HG03354 (cell line): ENCODE data around the gene DOK7.
A peak's percentile ranks its signal among the peaks of the same experiment; 100 is the strongest.
"Not testable (repeated sequence)": the region's sequence is repeated elsewhere in the genome, so short reads cannot be mapped to it uniquely, and the experiment has no call there.

Experiments
- ATAC-seq: cut with Tn5 transposase; IDR thresholded peaks from one replicate; pipeline ENCODE4 v1.9.1; 2021; ENCODE audit warnings: mild to moderate bottlenecking; ENCODE audit not compliant: unreplicated experiment, poor library complexity, severe bottlenecking

The DOK7 gene

GRCh38 chr4:3527101-3527913, 64.2 kb downstream of the DOK7 start:
- ATAC-seq, result no peak

DNA sequence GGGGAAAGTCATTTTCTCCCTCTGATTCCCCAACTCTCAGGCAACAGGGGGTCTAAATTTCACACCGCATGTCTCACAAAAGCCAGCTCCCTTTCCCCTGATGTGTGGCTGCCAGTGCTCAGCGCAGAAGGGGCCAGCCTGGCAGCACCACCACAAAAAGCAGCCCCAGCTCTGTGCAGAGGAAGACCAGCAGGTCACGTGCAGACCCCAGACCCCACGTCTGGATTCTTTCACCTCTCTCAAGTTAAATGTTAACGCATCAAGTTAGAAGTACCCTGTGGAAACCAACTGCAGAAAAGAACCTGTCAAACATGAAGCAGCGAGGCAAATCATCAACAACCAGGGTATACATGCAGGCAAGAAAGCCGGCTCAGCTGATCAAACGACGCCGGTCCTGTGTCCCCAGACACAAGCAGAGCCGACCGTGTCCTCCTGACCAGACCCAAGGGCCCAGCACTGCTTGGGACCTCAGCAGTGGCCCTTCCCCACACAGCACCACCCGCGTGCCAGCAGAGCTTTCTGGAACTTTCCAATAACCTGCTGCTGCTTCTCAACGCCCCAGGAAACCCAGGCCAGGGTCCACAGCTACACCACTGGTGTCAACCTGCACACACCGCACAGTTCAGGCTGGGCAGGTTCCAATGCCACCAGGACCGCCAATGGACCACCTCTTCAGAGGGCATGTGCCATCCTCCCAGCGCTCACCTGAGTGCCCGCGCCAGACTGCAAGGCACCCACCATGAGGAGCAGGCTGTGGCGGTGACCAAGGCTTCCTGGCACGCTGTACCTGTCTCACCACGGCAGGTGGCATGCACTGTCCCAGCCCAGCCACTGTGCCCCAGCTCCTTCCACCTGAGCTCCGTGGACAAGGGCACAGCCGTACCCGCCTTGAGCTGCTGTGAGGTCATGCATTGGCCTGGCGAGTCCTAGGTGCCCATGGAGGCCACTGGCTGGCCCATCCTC, 65.1 kb downstream of the DOK7 start:
- ATAC-seq, result no peak

DNA sequence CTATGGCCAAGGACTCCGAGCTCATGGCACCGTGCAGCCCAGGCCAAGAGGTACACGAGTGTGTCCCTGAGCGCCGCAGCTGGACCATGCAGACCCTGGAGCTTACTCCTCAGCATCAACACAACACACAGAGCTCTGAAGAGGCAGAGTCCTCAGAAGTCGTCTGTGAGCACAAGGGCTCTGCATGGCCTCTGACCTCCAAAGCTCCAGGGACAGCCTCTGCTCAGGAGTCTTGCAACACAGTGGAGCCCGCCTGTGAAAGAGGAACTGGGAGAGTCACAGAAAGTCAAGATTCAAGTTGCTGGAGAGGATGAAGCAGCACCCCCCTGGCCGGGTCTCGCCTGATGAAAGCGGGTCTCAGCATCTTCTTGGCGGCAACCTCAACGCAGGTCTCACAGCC, 66.3 kb downstream of the DOK7 start:
- ATAC-seq, result no peak

- ATAC-seq, result no peak
Observed at GRCh38 chr4:3530051-3530450, 66.9 kb downstream of the DOK7 start.

GRCh38 chr4:3530663-3531254, 67.7 kb downstream of the DOK7 start:
- ATAC-seq, result no peak

GRCh38 chr4:3531318-3531878, 68.3 kb downstream of the DOK7 start:
- no peak for ATAC-seq

DNA sequence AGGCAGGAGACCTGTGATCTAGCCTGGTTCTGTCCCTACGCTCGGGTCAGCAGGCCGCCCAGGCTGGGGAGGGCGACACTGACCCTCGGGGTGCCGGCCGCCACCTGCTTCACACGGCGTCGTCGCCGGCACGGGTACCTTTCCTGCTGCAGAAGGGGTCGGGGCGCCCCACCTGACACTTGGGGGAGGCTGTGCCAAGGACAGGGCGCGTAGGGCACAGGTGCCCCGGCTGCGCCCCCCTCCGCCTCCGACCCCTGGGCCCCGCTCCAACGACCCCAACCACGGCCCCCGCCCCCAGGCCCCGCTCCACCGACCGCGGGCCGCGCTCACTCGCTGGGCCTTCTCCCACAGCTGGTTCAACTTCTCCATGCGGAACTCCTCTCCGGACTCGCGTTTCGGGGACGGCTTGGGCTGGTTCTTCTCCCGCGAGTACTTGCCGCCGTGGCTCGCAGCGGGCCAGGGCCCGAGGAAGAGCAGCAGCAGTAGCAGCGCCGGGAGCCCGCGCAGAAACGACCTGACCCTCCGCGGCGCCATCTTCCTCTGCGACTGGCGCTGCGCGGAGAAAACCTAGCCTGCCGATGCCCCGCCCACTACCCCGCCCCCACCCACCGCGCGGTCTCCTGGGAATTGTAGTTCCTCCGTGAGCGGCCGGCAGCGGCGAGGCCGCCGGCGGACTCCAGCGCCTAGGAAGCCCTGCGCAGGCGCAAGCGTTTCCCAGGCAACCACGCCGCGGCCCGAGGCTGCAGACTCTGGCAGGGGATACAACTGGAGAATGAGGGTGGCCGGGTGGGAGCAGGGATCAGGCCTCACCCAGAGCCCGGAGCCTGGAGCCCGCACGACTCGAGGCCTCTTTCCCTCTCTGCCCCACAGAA, 69.0 kb downstream of the DOK7 start, which contains the start of gene LRPAP1:
Gene LRPAP1, minus strand, starts transcription at position 544 of the 872 bp plus-strand sequence. Its CDS starts 10 bp downstream, at position 534.
- ATAC-seq, result peak; percentile 82

DNA sequence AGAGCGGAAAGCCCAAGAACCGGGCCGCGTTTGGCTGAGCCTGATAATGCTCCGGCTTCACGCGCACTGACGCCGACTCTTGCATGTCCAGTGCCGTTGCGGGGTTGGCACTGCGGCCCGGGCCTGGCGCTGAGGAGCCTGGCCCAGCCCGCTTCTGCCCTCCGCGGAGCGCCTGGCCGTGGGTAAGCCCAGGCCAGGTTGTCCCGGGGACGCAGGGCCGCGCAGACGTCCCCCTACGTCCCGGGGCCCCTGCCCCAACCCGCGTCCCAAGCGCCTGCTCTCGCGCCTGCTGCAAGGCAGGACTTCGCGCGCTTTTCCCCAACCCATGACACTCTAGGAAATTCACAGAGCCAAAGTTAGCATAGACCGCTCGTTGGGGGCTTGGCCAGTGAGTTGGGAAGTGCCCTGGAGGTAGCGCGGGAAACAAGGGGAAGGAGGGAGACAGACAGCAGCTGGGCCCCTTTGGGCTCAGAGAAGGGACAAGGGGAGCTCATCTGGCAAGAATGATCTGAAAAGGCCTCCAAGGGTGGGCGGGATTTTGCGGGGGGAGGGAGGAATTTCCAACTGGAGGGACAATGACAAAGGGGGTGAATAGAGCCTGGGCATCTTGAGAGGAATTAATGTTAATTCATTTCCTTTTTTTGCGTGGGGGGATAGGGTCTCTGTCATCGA, 69.8 kb downstream of the DOK7 start:
- ATAC-seq, result peak; percentile 49

- ATAC-seq, result no peak
Observed at GRCh38 chr4:3533423-3533820, 70.3 kb downstream of the DOK7 start.

DNA sequence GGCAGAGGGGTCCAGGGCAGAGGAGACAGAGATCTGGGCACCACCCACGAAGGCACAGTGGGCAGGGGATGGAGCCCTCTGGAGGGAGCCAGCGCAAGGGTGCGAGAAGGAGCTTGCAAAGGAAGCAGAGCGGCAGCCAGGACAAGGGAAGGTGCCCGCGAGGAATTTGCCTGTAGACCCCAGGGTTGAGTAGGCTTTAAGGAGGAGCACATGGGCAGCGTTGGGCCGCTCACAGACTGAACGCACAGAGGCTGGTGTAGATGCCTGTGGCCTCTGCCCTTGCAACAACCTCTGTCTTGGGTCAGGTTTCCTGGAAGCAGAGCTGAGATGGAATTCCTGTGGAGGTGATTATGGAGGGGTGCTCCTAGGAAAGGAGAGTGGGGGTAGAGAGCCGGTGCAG, 72.7 kb downstream of the DOK7 start:
- not testable (repeated sequence) for ATAC-seq

DNA sequence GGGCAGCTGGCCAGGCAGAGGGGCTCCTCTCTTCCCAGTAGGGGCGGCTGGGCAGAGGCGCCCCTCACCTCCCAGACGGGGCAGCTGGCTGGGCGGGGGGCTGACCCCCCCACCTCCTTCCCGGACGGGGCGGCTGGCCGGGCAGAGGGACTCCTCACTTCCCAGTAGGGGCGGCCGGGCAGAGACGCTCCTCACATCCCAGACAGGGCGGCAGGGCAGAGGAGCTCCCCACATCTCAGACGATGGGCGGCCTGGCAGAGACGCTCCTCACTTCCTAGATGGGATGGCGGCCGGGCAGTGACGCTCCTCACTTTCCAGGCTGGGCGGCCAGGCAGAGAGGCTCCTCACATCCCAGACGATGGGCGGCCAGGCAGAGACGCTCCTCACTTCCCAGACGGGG, 75.8 kb downstream of the DOK7 start:
- ATAC-seq, result not testable (repeated sequence)

GRCh38 chr4:3543415-3543814, 80.3 kb downstream of the DOK7 start:
- not testable (repeated sequence) for ATAC-seq
